Measurements from ENCODE around the gene GATB.

The GATB gene

DNA sequence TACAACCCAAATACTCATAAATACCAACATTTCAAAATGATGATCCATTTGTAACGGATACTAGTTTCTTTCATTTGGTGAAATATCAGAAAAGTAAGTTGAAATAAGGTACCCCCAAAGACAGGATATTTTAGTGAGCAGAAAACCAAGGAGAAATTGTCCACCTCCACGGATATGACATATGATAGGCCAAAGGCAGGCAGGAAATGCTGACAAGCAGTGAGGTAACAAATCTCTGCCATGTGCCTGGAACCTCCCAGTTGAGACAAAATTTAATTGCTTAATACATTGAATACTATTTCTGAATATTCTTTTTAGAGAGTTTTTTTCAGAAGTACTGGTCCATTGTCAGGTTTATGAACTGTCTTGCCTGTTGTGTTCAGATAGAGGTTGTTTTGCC is 118.8 kb downstream of the GATB start:
- no peak for DNase-seq

DNA sequence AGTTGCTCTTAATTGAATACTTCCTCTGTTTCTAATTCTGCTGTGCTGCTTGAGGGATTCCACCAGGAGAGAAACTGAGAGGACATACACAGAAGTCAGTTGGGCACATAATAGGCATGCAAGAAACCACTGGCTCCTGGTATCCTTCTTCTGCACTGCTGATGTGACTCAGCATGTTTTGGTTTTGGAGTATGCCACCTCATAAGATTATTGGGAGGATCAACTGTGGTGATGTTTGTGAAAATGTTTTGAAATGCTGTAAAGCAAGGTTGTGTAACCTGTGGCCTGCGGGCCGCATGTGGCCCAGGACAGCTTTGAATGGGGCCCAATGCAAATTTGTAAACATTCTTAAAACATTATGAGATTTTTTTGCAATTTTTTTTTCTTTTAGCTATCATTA is 119.6 kb downstream of the GATB start:
- DNase-seq: no peak

DNA sequence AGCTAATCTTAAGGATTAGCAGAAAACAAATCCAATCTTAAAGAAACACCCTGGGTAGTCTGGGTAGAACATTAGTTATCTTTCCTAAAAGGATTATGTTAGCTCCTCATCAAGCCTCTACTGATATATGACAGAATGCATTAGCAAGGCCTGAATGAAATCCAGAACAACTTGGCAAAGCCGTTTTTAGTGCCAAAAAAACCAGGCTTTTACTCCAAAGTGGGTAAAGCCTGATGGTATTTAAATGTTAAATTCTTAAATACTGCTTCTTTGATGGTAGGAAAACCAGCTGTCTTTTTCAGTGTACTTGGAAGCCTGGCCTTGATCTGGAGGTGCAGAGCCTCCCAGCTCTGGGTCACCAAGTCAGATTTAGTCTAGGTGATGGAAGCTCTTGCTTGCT is 120.4 kb downstream of the GATB start:
- no peak for DNase-seq

DNA sequence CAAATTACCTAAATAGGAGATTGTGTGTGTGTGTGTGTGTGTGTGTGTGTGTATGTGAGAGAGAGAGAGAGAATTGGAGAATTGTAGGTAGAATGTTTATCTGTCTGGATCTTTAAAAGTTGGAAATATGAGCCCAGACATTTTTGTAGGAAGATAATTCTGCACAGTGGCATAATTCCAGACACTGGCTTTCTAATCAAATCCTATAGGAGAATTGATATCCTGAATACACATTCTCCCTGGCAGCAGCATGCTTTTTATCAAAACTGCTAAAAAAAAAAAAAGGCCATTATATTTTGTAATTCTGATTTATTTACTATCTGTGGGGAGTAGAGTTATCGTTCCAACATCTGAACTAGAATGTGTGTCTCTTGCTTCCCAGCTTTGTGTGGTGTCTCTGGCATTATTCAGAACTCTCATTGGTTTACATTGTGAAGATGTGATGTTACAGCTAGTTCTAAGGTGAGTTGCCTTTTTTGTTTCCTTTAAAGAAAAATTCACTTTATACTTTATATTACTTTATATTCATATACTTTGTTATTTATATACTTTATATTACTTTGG is 122.4 kb downstream of the GATB start:
- no peak for DNase-seq

DNA sequence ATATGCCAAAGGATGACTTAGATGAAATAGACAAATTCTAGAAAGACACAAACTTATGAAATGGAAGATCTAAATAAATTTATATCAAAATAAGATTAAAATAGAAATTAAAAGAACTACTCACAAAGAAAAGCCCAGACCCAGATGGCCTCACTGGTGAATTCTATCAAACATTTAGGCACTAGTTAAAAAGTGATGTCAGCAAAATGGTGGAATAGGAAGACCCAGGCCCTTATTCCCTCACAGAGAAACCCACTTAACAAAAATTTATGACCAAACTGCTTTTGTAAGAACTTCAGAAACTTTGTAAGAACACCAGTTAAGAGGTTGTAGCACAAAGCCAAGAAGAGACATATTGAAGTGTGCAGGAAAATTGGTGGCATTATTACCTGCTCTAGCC is 129.5 kb downstream of the GATB start:
- DNase-seq: no peak

- DNase-seq: no peak
Observed at GRCh38 chr4:151629097-151629783, 131.6 kb downstream of the GATB start.

GRCh38 chr4:151628001-151628608 is 132.7 kb downstream of the GATB start:
- DNase-seq: no peak

DNA sequence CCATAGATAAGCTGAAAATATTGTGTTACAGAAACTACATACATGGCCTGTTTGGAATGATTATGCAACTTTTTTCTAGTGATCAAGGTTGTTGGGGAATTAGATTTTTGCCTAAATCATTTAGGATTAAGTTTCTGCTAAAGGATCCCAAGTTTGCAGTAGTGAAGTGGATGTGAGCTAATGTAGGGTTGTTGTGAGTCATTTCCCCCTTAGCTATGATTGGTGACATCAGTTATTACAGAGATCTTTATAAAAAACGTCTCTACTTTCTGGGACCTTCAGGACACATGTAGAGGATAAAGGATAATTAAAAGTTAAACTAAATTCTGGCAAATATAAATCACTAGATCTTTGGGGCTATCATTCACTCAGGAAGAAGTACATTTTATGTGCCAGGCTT is 133.3 kb downstream of the GATB start:
- no peak for DNase-seq

DNA sequence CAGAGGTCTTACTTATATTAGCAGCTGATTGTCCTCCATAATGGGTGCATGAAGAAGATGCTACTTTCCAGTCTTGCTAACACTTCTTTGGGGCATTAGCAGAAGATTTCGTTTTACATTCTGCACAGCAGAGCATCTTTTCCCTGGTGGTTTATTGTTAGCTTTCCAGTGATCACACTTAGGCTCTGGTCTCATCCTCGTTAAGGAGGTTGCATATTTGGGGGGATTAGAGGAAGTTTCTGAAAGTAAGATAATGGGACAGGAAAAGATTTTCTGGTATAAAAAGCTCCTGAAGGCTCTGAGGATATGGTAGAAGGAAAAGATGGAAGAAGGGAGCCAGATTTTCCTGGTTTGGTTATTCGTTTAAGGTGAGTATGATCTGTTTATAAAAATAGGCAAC is 134.1 kb downstream of the GATB start:
- DNase-seq: no peak

DNA sequence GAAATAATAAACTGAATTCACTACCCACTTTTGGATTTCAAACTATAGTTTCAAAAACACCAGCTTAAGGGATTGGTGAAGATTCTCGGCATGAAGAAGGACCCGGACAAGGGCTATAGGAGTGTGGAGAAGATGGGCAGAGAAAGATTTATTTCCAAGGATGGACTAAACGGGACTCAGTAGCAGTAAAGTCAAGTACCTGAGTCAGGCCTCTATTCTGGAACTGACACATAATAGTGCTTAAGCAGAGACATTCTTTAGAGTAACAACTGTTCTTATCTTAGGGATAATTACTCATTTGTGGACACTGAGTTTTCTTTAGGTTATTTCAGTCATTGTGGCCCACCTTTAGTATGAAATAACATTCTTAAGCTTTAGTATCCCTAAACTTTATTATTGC is 134.6 kb downstream of the GATB start:
- no peak for DNase-seq

DNA sequence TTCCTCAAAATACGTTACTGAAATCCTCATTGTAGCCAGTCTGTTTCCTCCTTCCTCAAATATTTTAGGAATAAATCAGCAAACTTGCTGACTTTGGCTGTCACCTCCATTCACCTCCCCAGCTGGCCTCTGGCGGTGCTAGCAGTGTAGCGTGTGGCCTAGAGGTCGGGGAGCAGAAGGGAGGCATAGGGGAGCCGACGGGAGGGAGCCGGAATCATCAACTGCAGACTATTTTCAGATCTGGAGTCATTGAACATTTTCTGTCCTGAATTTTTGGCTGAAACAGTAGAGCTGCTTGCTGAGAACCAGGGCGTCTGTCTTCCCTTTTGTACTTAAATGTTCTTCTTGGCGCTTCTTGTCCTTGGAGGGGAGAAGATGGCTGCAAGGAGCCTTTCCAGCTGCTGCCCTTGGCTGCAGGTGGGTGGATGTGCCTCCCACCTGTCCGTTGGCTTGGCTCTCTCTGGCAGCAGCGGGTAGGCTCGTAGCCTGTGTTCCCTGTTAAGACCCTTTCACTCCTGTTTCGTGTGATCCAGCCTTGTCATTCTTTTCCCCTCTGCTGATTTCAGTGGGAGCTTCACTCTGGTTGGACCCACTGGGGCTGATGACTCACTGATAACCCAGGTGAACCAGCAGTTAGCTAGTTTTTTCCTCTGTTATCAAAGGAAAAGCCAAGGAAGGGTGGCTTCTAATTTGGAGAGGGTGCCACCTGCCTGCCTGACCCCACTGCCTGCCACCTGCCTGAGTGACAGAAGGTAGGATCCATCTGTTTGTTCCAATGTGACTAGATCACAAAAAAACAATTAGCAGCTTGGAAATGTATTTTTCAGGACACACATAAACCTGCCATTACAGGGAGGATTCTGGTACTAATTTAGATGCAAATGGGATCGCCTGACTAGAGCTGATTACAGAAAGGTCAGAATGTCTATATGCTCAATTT is 135.9 kb downstream of the GATB start:
- no peak for DNase-seq

All from CD4-positive, alpha-beta T cell treated with Interleukin-10 for 1 hour (primary cell).